Esophagus (tissue), 2 donors: ENCODE results near the gene FLRT1. TPM values are rescaled to one million over a fixed set of nuclear protein-coding genes. Genes with fewer than 3 reads are reported as not detected.

Experiments used
- H3K27ac ChIP-seq, 2 donors: one replicate each; pipeline ENCODE4 v1.5.1; 2013; ENCODE audit warnings: low read depth in 2 of 2, mild to moderate bottlenecking in 2 of 2, inconsistent platforms in 1 of 2, low read length in 1 of 2, moderate library complexity in 1 of 2
- H3K27me3 ChIP-seq, 2 donors: one replicate each; pipeline ENCODE4 v1.6.1; 2013; ENCODE audit warnings: low read length in 2 of 2, control low read depth in 1 of 2, mild to moderate bottlenecking in 1 of 2; ENCODE audit not compliant: insufficient read depth in 2 of 2, control insufficient read depth in 1 of 2
- H3K36me3 ChIP-seq, 2 donors: one replicate each; pipeline ENCODE4 v1.6.1; 2013; ENCODE audit warnings: low read length in 1 of 2; ENCODE audit not compliant: control insufficient read depth in 2 of 2, insufficient read depth in 2 of 2
- H3K4me1 ChIP-seq, 2 donors: one replicate each; pipeline ENCODE4 v1.6.1; 2013; ENCODE audit warnings: low read length in 1 of 2; ENCODE audit not compliant: control insufficient read depth in 2 of 2, insufficient read depth in 2 of 2
- H3K4me3 ChIP-seq, 2 donors: one replicate each; pipeline ENCODE4 v1.5.1; 2013; ENCODE audit warnings: low read length in 2 of 2, mild to moderate bottlenecking in 2 of 2, low read depth in 1 of 2, moderate library complexity in 1 of 2
- H3K9me3 ChIP-seq, 2 donors: one replicate each; pipeline ENCODE4 v1.6.1; 2013; ENCODE audit warnings: mild to moderate bottlenecking in 2 of 2, low read depth in 1 of 2, low read length in 1 of 2, moderate library complexity in 1 of 2; ENCODE audit not compliant: control insufficient read depth in 2 of 2, insufficient read depth in 1 of 2
- WGBS, 2 donors: extraction: QIAGEN DNeasy Blood & Tissue Kit; methylation state at CpG; one replicate each; pipeline ENCODE4 v1.1.7; 2013; 5-methylcytosine and 5-hydroxymethylcytosine counted together
- polyA plus RNA-seq, 2 donors: library from polyadenylated mRNA; stranded (reverse); fragments of 200-250 nt; gene quantifications; one replicate each; pipeline ENCODE4 v1.2.3, GENCODE V29; 2013
- donor health status: healthy with polysubstance abuse.
- donor health status: Bipolar disorder and iron deficiency.

The FLRT1 gene
- polyA plus RNA-seq, 2 donors: 0.04 to 0.08 TPM

DNA sequence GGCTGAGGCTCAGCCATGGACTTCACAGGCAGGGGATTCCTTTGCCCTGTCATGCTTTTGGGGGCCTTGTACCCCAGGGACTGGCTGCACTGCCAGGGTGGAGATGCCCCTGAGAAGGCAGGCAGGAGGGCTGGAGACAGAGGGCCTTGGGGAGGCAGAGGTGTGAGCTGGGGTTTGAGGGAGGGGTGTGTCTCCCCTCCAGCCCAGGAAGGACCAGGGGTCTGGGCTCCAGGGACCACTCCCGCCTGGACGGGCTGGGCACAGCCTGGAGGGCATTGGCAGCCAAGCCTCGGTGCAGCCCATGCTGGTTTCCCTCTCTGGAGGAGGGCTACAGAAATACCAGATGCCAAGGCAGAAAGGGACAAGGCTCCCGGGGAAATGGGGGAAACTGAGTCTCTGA, 30.0 kb upstream of the FLRT1 start:
- Histone ChIP-seq H3K36me3 (no peaks in the 10 kb centered on the region), H3K9me3 (peaks cover 3% of the 10 kb centered on the region in 2 donors), H3K27ac (no peak overlapping the region), H3K4me1 (peaks cover 3 to 13% of the 10 kb centered on the region in 2 donors), H3K4me3 (no peak overlapping the region), H3K27me3 (no peaks in the 10 kb centered on the region)
- 71 to 73% methylated on average over 4 of the region's 4 CpGs for WGBS, 2 donors

GRCh38 chr11:64006398-64006797, 29.3 kb upstream of the FLRT1 start:
- Histone ChIP-seq H3K4me1 (peaks cover 3 to 10% of the 10 kb centered on the region in 2 donors), H3K9me3 (peaks cover 3 to 9% of the 10 kb centered on the region in 2 donors), H3K36me3 (no peaks in the 10 kb centered on the region), H3K4me3 (no peak overlapping the region), H3K27me3 (no peaks in the 10 kb centered on the region), H3K27ac (no peak overlapping the region)
- WGBS, 2 donors: 47 to 49% methylated on average over 12 of the region's 12 CpGs

DNA sequence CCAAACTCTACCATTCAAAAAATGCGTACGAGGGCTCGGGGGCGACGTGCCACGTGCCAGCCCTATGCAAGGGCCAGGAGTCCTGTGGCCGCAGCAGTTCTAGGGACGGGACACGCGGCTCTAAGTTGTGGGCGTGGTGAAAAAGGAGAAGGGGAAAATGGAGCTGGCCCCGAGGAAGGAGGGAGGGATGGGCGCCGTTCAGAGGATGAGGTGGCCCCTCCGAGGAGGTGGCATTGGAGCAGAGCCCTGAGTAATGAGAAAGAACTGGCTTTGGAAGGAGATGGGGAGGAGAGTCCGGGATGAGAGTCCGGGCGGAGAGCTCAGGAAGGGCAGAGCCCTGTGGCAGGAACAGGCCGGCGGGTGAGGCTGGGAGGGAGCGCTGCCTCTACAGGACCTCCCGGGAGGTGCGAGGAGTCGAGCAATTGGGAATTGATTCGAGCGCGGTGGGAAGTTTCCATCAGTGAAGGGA, 28.5 kb upstream of the FLRT1 start:
- peaks cover 3 to 10% of the 10 kb centered on the region in 2 donors for H3K4me1 ChIP-seq
- H3K27me3 ChIP-seq: no peaks in the 10 kb centered on the region

DNA sequence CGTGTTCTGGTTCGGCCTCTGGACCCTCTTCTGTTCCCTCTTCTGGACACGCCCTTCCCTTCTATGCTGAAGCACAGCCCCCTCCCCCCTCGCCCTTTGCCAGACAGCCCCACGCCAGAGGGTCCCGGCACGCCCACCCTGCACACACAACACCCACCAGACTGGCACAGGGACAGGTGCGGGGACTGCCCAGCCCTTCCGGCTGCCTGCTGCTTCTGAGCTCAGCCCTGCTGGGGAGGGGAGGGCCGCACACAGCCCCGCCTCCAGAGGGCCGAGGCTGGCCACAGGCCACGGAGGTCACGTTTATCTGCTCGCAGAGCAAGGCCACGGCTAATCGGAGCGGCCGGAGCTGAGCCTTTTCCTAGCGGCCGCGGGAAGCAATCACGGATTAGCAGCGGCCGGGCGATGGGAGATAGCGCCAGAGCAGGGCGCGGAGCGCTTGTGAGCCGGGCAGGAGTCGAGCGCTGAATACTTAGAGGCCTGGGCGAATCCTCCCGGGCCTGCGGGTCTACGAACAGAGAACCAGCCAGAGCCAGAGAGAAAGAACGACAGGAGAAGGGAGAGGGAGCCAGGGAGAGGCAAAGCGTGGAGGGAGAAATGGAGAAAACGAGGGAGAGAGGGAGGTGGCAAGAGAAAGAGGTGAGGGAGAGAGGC, 28.0 kb upstream of the FLRT1 start:
- H3K36me3 ChIP-seq: no peaks in the 10 kb centered on the region
- peak overlapping the region; percentile 28 to 36 for H3K4me3 ChIP-seq
- peaks cover 3 to 9% of the 10 kb centered on the region in 2 donors for H3K9me3 ChIP-seq
- 5 to 6% methylated on average over 37 to 40 of the region's 40 CpGs for WGBS, 2 donors
- peak overlapping the region in 1 of 2 donors; percentile 5 for H3K27ac ChIP-seq
- H3K27me3 ChIP-seq: no peaks in the 10 kb centered on the region
- H3K4me1 ChIP-seq: peaks cover 3 to 10% of the 10 kb centered on the region in 2 donors

More for the DNA sequence above, 28.5 kb upstream of the FLRT1 start:
- H3K27ac ChIP-seq: no peak overlapping the region
- peak overlapping the region; percentile 28 to 36 for H3K4me3 ChIP-seq
- WGBS, 2 donors: 3 to 7% methylated on average over 18 to 27 of the region's 27 CpGs
- H3K36me3 ChIP-seq: no peaks in the 10 kb centered on the region
- H3K9me3 ChIP-seq: peaks cover 3 to 9% of the 10 kb centered on the region in 2 donors

GRCh38 chr11:64008283-64008913, 27.3 kb upstream of the FLRT1 start:
- Histone ChIP-seq H3K4me1 (peaks cover 3 to 10% of the 10 kb centered on the region in 2 donors), H3K27me3 (no peaks in the 10 kb centered on the region), H3K27ac (peak overlapping the region in 1 of 2 donors; percentile 5), H3K36me3 (no peaks in the 10 kb centered on the region), H3K4me3 (no peak overlapping the region), H3K9me3 (peaks cover 3 to 9% of the 10 kb centered on the region in 2 donors)
- WGBS, 2 donors: 92% methylated on average over 21 to 26 of the region's 26 CpGs

DNA sequence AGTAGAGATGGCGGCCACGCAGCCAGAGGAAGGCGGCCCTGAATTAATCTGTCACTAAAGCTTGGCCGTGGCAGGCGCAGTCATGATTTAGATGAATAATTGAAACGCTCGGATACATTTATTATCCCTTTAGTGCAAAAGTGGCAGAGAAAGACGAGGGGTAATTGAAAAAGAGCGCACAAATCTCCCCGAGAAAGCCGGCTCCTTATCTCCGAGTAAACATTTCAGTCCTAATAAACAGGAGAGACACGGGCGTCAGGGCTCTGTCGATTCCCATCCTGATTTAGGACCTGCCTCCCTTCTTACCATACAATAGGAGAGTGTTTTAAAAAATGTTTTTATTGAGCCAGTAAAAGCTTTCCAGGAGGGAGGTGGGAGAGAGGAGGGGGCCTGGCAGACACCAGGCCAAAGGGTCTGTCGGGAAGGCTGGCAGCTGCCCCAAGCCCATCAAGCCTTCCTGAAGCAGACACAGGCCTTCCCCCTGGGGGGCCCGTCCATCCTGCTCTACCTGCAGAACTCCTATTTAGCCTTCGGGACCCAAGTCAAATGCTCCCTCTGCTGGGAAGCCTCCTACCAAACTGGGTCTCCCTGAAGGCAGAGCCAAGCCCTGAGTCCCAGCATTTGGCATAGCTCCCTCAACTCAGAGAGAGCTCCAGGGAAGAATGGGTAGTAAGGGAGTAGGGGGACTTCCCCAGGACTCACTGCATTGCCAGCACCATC, 26.7 kb upstream of the FLRT1 start:
- Histone ChIP-seq H3K4me3 (no peak overlapping the region), H3K36me3 (no peaks in the 10 kb centered on the region), H3K9me3 (peaks cover 3 to 9% of the 10 kb centered on the region in 2 donors), H3K4me1 (peaks cover 3 to 10% of the 10 kb centered on the region in 2 donors), H3K27me3 (no peaks in the 10 kb centered on the region), H3K27ac (no peak overlapping the region)
- WGBS, 2 donors: 89 to 91% methylated on average over 18 of the region's 18 CpGs

DNA sequence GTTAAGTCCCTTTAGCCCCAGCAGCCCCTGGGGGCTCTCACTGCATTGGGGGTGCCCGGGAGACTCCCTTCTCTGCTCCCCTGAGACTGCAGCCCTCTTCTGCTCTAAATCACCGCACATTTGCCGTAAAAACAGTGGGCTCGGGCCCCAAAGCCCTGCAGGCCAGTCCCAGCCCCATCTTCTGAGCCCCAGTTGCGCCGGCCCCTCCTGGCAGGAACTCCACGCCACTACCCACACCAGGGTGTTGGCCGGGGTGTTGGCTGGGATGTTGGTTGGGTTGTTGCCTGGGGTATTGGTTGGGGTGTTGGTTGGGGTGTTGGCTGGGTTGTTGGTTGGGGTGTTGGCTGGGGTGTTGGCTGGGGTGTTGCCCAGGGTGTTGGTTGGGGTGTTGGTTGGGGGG, 26.0 kb upstream of the FLRT1 start:
- peaks cover 3 to 9% of the 10 kb centered on the region in 2 donors for H3K9me3 ChIP-seq
- no peak overlapping the region for H3K27ac ChIP-seq
- no peaks in the 10 kb centered on the region for H3K27me3 ChIP-seq
- H3K4me1 ChIP-seq: peaks cover 3 to 10% of the 10 kb centered on the region in 2 donors
- 94 to 96% methylated on average over 8 of the region's 8 CpGs for WGBS, 2 donors
- H3K4me3 ChIP-seq: no peak overlapping the region
- H3K36me3 ChIP-seq: no peaks in the 10 kb centered on the region

- 83 to 92% methylated on average over 2 of the region's 2 CpGs for WGBS, 2 donors
- Histone ChIP-seq H3K27me3 (no peaks in the 10 kb centered on the region), H3K4me1 (peaks cover 3 to 10% of the 10 kb centered on the region in 2 donors), H3K36me3 (no peaks in the 10 kb centered on the region), H3K27ac (no peak overlapping the region), H3K9me3 (peaks cover 3 to 9% of the 10 kb centered on the region in 2 donors), H3K4me3 (no peak overlapping the region)
Observed at GRCh38 chr11:64010783-64011182, 24.9 kb upstream of the FLRT1 start.

- Histone ChIP-seq H3K36me3 (no peaks in the 10 kb centered on the region), H3K27ac (no peak overlapping the region), H3K27me3 (no peaks in the 10 kb centered on the region), H3K4me1 (peaks cover 3 to 10% of the 10 kb centered on the region in 2 donors), H3K4me3 (no peak overlapping the region), H3K9me3 (peaks cover 3 to 9% of the 10 kb centered on the region in 2 donors)
- 87 to 92% methylated on average over 8 of the region's 8 CpGs for WGBS, 2 donors
Observed at GRCh38 chr11:64011371-64011770, 24.4 kb upstream of the FLRT1 start.
